RWPE1 (cell line): ENCODE data around the gene ROR1.

ENCODE experiments used
- CTCF ChIA-PET: fragments of 350-600 bp; sonication (Branson Sonifier 250); formaldehyde crosslinking; extraction: SDS; loops from one replicate; lab custom pipeline; 2021; lab: Yijun Ruan, JAX
- POLR2A ChIA-PET: fragments of 400-600 bp; formaldehyde crosslinking; extraction: SDS; loops from one replicate; lab custom pipeline; 2020; ENCODE audit warnings: antibody characterized with exemption; ENCODE audit not compliant: low non-redundant PET; lab: Yijun Ruan, JAX
- DNase-seq: peaks from one replicate; pipeline ENCODE4 v3.0.0; 2012; ENCODE audit warnings: low spot score
- H3K27ac ChIP-seq: fragments of 450-650 bp; 2 replicates; pipeline ENCODE4 v1.5.1; 2017
- CTCF ChIP-seq: fragments of 450-650 bp; conservative IDR thresholded peaks from 2 replicates; pipeline ENCODE4 v1.5.1; 2017; ENCODE audit warnings: low read depth, mild to moderate bottlenecking

Gene ROR1

DNA sequence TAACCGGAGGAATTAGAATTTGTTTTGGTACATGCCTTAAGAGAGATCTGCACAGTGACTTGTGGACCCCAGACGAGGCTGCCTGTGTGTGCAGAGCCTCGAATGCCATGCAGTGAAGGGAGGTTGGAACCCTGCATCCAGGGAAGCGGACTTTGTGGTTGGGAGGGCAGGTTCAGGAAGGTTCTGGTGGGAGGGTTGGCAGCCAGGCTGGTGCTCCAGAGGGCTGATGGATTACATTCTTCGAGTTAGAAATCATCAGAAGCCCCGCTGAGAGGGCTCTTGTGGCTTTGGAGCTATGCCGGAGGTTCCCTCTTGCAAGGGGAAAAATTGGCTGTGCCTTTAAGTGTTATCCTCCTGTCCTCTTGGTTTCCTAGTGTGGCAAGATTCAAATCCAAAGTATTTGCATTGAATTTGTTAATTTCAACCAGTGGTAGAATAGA is 21.1 kb downstream of the ROR1 start:
- POLR2A ChIA-PET: no interaction called here

DNA sequence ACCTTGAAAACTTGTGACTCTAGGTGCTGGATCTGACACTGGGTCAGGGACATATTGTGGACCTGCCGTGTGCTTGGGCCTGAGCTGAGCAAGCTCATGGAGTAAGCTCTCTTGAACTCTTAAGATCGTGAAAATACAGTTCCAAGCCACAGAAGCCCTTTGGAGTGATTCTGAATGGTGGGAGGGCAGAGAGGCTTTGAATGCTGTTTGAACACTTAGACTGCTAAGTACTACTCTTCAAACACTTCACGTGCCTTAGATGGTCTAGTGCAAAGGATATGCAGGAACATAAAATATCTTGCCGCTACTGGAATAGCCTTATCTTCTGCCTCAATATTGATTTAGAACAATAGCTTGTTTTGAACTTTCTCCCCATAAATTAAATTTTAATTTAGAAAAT is 21.6 kb downstream of the ROR1 start:
- CTCF ChIA-PET: interaction anchor here (1.1 kb wide), 1 partner anchor 369 kb away, joined by 5 read pairs; no protein-coding TSS in a partner anchor
- TF ChIP-seq CTCF: no peak
- H3K27ac ChIP-seq: no peak overlapping the region
- DNase-seq: no peak
- POLR2A ChIA-PET: no interaction called here

More for the DNA sequence above, 21.1 kb downstream of the ROR1 start:
- CTCF ChIA-PET: interaction anchor here (1.1 kb wide), 1 partner anchor 369 kb away, joined by 5 read pairs; no protein-coding TSS in a partner anchor
- no peak for TF ChIP-seq CTCF
- H3K27ac ChIP-seq: no peak overlapping the region
- DNase-seq: no peak

GRCh38 chr1:63797056-63797726 is 23.4 kb downstream of the ROR1 start:
- no peak for TF ChIP-seq CTCF
- no peak overlapping the region for H3K27ac ChIP-seq
- DNase-seq: no peak
- POLR2A ChIA-PET: no interaction called here
- CTCF ChIA-PET: no interaction called here

DNA sequence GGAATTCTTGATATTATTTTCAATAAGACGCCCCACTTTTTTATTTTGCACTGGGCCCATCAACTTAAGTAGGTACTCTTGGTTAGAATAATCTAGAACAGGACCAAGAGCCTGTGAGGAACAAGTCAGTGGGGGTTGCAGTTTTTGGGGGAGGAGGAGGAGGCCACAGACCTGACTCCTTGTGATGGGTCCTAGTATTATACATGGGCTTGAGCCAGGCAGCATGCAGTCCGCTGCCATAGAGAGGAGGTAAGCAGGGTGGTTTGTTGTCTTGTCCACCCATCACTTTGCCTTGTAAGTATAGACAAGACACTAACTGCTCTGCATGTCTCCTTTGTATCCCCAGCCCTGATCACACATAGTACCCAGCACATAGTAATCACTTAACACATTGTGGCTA is 24.5 kb downstream of the ROR1 start:
- ChIA-PET CTCF (interaction anchor here (0.7 kb wide), 1 partner anchor 23 kb away, joined by 4 read pairs; no protein-coding TSS in a partner anchor), POLR2A (no interaction called here)
- H3K27ac ChIP-seq: no peak overlapping the region
- no peak for TF ChIP-seq CTCF
- no peak for DNase-seq

DNA sequence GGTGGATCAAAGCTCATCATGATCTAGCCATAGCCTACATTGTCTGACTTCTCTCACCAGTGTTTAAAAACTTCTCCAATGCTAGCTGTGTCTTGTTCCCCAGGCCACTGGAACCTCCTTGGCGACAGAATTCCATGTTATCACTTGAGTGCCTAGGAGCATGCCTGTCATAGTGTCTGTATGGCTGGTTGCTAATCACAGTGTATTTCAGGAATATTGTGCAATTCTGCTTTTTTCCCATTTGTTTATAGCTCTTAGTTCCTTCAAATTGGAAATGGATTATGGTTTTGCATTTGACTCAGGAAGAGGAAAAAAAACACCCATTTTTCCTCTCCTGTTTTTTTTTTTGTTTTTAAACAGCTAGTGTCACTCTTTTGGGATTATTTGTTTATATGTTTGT is 25.5 kb downstream of the ROR1 start:
- ChIA-PET POLR2A (no interaction called here), CTCF (interaction anchor here (0.6 kb wide), 1 partner anchor 24 kb away, joined by 5 read pairs; no protein-coding TSS in a partner anchor)
- no peak overlapping the region for H3K27ac ChIP-seq
- DNase-seq: no peak
- no peak for TF ChIP-seq CTCF

- ChIA-PET CTCF (no interaction called here), POLR2A (no interaction called here)
- no peak overlapping the region for H3K27ac ChIP-seq
- TF ChIP-seq CTCF: no peak
- no peak for DNase-seq
Observed at GRCh38 chr1:63799820-63800219, 26.0 kb downstream of the ROR1 start.
